Measurements from ENCODE around the gene HELZ.
"Not testable (repeated sequence)": the region's sequence is repeated elsewhere in the genome, so short reads cannot be mapped to it uniquely, and the experiment has no call there.

HELZ gene

DNA sequence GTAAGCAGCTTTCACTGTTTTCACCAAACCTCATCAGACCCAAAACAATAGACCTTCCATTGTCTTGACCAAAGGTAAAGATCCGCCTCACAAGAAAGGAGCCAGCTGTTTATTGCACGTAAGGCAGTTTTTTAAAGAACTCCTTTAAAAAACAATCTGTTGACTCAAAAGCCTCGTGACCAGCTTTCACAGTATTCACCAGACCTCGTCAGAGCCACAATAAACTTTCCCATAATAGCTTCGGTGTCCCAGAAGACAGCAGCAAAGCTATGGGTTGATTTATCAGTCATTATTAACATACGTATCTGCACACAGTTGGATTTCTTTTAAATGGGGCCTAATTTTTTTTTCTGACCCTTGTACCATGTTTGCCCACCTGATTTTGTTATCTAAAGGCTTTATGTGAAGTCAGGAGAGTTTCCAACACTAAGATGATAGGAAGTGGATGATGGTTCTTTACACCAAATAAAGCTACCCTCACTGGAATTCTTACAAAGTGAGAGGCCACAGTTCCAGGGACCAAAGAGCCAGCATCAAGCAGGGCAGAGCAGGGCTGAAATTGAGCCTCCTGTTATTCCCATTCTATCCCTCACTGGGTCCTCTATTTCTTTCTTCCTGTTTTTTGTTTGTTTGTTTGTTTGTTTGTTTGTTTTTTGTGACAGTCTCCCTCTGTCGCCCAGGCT lies 17.6 kb upstream of the HELZ start:
- DNase-seq = no peak

DNA sequence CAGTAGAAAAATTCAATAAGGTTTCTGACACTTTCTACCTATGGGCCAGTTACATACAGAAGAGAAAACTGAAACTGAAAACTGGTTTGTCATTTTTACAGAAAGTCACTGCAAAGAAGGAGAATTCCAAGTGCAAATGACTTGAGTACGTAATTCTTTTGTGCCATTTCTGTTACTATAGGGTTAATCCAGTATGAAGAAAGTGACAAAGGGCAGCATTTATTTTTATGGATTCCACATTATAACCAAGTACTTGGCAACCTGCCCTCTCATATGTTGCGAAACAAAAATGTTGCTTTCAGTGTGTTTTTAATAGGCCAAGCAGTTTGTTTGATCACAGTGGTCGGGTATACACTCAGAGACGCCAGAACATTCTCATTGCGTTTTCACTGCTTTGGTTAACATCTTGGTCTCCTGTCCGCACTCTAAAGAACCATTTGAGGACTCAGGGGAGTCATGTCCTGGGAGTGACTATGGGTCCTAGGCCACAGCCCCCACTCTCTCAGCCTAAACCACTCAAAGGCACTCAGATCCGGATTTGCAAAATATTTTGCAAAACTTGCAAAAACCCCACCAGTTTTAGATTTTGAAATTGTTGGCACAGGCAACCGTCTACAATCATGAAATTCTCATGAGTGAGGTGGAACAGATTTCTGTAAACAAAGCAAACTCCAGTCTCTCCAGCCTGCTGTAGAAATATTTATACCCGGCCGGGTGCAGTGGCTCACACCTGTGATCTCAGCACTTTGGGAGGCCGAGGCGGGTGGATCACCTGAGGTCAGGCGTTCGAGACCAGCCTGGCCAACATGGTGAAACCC lies 15.4 kb upstream of the HELZ start:
- DNase-seq = no peak

DNA sequence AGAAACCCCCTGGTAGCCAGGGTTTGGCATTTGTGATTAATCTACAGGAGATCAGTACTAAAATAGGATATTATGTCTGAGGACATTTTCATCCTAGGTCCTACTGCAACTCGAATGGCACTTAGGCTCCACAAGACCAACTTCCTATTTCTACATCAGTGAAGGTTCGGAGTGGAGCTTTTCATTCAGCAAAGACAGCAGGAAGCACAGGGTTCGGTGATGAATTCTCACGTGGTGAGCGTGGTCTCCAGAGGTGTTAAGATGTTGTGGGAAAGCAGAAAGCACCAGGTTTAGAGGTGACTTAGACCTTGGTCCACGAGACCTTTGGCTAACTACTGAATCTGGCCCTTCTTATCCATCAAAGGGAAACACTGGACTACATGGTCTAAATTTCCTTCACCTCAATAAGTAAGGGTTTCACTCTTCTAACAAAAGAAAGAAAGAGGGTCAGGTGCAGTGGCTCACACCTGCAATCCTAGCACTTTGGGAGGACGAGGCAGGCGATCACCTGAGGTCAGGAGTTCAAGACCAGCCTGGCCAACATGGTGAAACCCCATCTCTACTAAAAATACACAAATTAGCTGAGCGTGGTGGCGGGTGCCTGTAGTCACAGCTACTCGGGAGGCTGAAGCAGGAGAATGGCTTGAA lies 13.9 kb upstream of the HELZ start:
- DNase-seq = no peak

DNA sequence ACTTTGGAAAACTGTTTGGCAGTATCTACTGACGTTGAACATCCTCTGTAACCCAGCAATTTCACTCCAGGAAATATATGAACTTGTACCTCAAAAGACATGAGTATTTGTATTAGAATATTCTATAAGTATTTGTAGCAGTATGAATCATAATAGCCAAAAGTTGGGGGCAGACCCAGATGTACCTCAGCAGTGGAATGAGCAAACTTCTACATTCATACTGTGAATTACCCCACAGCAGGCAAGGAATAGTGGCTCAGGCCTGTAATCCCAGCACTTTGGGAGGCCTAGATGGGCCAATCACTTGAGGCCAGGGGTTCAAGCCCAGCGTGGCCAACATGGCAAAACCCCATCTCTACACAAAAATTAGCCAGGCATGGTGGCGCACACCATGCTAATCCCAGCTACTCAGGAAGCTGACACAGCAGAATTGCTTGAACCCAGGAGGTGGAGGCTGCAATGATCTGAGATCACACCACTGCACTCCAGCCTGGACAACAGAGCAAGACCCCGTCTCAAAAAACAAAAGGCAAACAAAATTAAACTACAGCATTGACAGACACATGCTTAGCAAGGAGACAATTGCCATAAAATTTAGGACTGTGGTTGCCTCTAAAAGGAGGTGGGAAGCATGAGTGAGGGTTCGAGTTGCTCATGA lies 11.2 kb upstream of the HELZ start:
- DNase-seq = no peak

DNA sequence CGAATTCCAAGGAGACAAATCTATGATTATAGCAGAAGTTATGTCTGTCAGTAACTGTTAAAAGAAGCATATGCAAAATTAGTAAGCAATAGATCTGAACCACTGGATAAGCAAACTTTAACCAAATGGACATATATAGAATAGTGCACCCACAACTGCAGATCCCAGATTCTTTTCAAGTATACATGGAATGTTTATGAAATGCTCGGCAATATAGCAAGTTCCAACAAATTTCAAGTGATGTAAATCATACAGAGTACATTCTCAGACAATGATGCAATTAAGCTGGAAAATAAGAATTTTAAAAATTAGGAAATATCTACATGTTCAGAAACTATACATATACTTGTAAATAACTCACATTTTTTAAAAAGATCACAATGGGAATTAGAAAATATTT lies 8.4 kb upstream of the HELZ start:
- DNase-seq = no peak

DNA sequence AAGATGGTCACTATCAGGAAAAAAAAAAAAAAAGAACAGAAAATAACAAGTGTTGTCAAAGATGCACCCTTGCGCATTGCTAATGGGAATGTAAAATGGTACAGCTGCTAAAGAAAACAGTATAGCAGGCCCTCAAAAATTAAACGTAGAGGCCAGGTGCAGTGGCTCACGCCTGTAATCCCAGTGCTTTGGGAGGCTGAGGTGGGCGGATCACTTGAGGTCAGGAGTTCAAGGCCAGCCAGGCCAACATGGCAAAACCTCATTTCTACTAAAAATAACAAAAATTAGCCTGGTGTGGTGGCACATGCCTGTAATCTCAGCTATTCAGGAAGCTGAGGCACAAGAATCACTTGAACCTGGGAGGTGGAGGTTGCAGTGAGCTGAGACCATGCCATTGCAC lies 6.6 kb upstream of the HELZ start:
- not testable (repeated sequence) for DNase-seq

DNA sequence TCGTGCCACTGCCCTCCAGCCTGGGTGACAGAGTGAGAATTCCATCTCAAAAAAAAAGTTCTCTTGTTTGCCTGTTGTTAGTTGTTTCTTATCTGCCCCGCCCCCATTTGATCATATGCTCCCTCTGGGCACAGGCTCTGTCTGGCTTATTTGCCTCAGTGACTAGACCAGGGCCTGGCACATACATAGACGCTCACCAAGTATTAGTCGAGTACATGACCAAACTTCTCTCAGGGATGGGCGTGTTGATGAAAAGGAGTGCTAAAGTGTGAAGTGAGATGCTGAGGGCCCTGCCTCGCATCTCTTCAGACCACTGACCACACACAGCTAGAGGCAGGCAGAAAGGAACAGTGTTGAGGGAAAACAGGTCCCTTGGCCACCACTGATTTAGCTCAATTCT lies 3.3 kb upstream of the HELZ start:
- DNase-seq = no peak

DNA sequence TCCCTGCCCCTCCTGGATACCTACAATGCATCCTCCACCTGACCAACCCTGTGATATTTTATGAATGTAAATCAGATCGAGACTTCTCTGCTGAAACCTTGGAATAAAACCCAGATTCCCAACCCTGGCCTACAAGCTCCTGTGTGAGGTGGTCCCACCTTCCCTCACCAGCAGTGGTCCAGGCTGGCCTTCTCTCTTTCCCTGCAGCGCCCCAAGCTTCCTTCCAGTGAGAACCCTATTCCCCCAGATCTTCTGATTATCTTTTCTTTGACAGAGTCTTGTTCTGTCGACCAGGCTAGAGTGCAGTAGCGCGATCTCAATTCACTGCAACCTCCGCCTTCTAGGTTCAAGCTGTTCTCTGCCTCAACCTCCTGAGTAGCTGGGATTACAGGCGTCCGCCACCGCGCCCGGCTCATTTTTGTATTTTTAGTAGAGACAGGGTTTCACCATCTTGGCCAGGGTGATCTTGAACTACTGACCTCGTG lies 2.5 kb upstream of the HELZ start:
- no peak for DNase-seq

DNA sequence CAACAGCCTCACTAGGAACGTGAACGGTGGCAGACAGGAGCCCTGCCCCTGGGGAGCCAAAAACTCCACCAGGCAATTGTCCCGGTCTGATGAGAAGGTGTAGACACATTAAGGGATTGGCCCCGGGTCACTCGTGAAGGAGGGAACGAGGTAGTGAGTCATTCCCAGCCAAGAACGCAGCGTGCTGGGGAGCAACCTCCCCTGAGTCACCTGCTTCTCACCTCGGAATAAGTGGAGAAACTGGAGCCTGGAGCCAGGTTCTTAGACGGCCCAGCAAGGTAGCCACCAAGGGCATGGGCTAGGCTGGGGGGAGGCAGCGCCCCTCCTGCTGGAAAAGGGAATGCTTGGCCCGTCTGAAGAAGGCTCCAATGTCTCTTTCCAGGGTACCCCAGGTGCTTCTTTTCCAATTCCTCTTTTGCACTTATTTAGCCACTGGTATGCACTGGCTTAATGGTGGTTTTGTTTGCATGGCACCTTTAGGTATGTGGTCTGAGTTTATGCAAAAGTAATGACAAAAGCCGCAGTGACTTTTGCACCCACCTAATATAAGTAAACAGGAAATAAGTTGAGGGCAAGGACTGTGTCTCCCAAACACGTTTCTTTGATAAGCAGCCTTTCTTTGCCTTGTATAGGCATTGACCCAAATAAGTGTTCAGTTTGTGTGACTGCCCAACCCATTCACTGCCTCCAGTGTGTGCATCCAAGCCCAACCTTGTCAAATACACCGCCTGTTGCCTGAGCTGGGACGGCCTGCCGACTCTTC lies 1.8 kb upstream of the HELZ start:
- DNase-seq = peak; percentile 31

DNA sequence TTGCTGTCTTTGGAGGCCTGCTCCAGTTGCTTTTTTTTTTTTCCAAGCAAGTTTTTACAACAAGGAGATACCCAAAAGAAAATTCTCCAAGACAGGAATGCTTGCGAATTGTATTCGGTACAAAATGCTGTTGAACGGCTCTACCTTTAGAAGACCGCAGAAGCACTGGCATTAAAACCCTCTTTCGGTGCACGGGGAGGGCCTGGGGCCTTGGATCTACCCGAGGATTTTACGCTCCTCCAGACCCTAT lies 1.3 kb upstream of the HELZ start:
- DNase-seq = no peak

DNA sequence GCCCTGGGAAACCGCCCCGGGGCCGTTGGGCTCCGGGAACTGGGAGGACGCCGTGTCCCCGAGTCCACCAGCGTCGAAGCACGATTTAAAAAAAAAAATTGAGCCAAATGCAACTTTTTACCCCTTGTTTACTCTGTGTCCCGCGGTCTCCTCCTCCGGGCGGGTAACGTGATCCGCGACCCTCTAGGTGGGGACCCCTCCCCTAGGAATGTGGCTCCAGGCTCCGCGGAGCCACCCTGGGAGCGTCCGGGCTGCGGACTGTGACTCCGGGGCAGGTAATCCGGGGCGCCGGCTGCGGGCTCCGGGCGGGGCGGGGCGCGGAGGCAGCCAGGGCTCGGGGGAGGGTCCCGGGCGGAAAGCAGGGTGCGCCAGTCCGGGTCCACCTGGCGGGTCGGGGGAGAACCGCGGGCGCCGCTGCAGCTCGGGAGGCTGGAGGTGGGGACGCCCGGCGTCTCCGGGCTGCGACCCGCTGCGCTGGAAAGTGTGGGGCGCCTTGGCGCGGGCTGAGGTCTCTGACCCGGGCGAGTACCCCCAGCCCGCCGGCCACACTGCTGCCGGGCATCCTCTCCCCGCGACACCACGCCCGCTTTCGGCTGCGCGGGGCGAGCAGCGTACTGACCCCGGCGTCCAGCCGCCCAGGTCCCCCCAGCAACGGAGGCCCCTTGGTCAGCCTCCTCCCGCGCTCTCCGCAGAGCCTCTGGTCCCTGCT lies 852 bp upstream of the HELZ start:
- DNase-seq = peak; percentile 48

DNA sequence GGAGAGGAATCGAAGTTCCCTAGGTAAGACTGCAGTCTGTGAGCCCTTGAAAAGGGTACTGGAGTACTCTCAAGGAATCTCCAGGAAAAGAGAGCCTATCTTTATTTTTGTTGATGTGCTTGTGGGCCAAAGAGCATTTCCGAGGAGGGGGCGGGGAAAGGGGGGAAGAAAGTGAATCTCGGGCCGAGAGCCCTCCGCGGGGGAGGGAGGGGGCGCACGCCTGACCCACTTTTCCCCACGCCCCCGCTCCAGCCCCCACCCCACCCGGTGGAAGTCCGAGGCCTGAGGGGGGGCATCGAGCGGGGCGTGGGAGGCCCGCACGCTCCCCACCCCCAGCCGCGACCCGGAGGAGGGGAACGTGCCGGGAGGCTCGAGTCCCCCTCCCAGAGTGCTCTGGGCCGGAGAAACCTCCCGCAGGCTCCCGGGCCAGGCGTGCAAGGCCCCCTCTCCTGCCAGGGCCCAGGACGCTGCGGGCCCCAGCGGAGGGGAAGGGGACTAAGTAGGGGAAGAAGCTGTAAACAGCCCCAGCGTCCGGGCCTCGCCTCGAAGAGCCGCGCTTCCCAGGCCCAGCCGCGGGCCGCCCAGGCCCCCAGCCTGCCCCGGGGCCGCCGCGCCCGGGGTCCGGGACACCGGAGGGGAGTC lies 444 bp downstream of the HELZ start:
- no peak for DNase-seq

DNA sequence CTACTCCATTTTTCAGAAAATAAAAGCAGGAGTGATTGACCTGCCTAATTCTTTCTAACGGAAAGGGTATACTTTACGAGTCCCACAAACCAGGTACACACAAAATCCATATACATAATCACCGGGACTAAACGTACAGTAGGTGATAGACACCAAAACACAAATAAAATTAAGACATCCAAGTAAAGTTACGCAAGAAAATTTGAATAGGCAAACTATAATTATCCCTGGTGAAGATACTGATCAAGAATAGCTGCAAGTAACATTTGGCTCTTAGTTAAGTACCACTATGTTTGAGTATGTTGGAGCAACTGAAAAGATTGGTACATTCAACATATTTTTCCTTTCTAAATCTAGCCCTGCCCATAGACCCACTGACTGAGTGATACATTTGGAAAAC lies 1.7 kb downstream of the HELZ start:
- DNase-seq = no peak

DNA sequence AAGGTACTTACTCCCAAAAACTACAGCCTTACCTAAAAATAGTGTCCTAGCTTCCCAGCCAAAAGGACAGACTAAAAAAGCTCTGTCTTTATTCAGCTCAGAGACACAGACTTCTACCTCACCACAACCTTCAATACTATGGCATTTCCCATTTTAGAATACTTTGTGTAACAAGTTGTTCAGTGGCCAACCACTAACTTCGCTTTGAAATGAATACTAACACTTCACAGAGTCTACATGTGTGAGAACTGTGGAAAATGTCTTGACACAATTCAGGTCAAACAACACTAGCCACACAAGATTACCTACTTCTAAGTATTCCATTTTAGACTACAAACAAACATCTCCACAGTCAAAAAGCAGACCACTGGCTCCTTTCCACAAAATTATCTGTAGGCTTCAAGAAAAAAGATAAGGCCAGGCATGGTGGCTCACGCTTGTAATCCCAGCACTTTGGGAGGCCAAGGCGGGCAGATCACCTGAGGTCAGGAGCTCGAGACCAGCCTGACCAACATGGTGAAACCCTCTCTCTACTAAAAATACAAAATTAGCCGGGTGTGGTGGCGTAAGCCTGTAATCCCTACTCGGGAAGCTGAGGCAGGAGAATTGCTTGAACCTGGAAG lies 3.2 kb downstream of the HELZ start:
- DNase-seq = no peak

DNA sequence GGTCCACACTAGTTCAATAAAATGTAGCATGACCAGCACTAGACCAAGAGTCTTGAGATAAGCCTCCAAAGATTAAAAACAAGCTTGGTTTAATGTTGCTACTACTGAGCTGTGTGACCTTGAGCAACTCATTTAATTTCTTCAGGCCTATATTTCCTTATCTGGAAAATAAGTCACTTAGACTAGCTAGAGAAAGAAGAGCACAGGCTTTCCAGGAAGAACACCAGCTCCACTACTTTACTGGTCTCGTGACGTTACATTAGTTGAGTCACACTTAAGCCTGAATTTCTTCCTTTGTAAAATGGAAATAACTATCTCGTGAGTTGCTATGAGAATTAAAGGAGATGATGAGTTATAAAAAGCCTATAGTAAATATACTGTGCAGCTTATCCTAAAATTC lies 5.4 kb downstream of the HELZ start:
- no peak for DNase-seq

DNA sequence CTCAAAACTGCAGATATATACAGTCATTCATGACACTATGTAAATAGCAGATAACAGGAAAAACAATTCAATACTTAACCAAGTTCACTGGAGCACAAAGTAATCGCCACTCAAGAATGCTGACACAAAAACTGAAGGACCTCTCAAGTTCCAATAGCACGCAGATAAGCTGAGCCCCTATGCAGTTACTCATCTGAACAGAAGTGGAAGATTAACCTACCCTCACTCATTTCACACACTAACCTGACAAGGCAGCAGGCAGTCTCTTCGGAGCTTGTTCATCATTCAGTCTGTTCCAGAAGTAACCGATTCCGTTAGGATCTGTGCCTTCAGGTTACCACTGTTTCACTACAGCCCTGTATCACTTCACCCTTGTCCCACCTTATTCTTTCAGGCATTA lies 6.0 kb downstream of the HELZ start:
- DNase-seq = no peak

DNA sequence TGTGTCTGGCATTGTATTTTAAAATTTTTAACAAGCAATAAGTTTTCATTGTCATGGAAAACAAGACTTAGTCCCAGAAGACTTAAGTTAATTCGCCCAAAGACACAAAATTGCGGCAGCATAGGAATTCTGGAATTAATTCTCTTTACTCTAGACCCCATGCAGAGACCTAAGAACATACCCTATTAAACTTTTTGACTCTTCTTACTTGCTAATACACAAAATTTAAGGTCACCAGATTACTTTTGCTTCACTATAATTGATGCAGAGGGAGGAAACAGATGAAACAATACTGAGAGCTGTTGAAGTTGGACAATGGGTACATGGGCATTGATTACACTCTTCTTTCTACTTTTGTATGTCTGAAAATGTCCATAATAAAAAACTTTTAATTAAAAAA lies 12.6 kb downstream of the HELZ start:
- no peak for DNase-seq

DNA sequence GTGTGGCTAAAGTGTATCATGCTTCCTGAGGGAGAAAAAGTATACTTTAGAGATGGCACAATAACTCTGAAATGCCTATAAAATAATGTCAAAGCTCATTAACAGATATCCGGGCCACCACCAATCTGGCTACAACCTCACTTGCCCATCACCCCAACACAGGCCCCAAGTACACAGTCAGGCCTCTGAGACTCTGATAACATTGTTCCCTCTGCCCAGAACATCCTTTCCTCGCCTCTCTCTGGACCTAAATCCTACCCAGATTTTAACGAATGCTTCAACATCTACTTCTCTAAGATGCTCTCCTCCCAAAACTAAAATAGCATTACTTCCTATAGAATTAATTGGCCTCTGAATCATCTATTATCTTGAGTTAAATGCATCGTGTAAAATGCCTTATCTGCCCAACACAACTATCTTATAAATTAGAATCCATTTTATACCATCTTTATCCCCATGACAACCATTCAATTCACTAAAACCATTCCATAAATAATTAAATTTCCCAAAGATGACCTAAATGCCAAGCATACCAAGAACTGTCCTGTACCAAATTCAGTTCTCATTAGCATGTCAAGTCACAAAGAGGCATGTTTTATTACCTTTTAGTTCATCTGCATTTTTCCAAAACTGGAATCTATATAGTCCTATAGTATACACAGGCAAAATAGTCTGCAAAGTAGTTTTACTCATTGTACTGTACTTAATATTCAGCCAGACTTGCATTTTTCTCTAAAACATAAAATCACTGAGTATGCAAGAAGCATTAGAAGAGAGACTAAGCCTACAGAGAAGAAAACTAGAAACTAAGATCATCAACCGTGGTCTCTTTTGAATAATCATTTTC lies 15.7 kb downstream of the HELZ start:
- DNase-seq = no peak

DNA sequence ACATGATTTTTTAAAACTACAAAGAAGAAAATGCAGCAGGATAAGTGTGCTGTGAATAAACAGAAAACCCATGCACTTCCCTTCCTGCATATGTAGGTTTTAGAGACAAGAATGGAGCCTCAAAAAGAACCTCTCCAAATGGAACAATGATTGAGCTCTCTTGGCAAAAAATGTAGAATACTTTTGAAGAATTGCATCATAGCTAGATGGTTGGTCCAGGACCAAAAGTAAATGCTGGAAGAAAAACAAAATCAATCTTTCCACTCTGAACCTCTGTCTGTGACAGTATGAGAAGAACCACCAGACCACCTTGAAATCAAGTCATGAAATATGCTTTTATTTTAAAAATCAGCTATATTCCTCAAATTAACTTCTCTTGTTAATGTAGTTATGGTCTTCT lies 17.5 kb downstream of the HELZ start:
- no peak for DNase-seq

DNA sequence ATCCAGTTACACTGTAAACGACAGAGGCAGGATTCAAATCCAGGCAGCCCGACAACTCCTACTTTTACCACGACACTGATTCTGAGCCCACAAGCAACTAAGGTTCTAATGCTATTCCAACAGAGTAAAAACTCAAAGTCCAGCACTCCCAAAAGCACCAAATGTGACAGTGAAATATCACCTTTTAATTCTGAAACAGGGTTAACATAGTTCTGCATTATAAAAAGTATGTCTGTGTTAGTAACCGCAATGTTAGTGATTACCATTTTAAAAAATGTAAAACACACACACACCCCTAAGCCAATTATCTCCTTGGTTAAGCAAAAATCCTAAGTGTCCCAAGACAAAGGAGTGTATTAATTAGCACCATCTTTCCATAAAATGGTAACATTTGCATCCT lies 19.7 kb downstream of the HELZ start:
- DNase-seq = no peak

All from effector CD4-positive, alpha-beta T cell (primary cell).